ENCODE results near the gene SMARCE1. TPM values are rescaled to one million over a fixed set of nuclear protein-coding genes. Genes with fewer than 3 reads are reported as not detected.

SMARCE1 gene
- total RNA-seq, 4 donors from 2014 or later: 67.2 to 113 (median 95.1) TPM

- Histone ChIP-seq H3K4me1 (no peaks in the 10 kb centered on the region), H3K27ac (no peak overlapping the region), H3K4me3 (no peak overlapping the region), H3K27me3 (no peaks in the 10 kb centered on the region), H3K36me3 (no peaks in the 10 kb centered on the region), H3K9me3 (no peaks in the 10 kb centered on the region)
- no peak for DNase-seq (ENCODE audit: low spot score in 2 of 2)
- TF ChIP-seq POLR2A (IDR thresholded peaks at IDR 0.05): no peak
- TF ChIP-seq CTCF (IDR thresholded peaks at IDR 0.05): no peak
- no peak for TF ChIP-seq EP300 (IDR thresholded peaks at IDR 0.05)
- 71 to 72% methylated on average over 10 of the region's 10 CpGs for WGBS, 2 donors
Measured at GRCh38 chr17:40606548-40607353, 40.9 kb downstream of the SMARCE1 start.

- WGBS, 2 donors: 94 to 96% methylated on average over 6 of the region's 6 CpGs
- DNase-seq (ENCODE audit: low spot score in 2 of 2): no peak
- TF ChIP-seq EP300 (IDR thresholded peaks at IDR 0.05) (no peak), POLR2A (IDR thresholded peaks at IDR 0.05) (no peak), CTCF (IDR thresholded peaks at IDR 0.05) (no peak)
Measured at GRCh38 chr17:40605306-40605705, 42.3 kb downstream of the SMARCE1 start.

GRCh38 chr17:40604327-40605080, 43.1 kb downstream of the SMARCE1 start:
- H3K4me1 ChIP-seq: peaks cover 0 to 3% (median 1%) of the 10 kb centered on the region in 4 donors
- no peaks in the 10 kb centered on the region for H3K9me3 ChIP-seq
- H3K27me3 ChIP-seq: no peaks in the 10 kb centered on the region
- no peak for DNase-seq (ENCODE audit: low spot score in 2 of 2)
- H3K36me3 ChIP-seq: no peaks in the 10 kb centered on the region
- no peak for TF ChIP-seq POLR2A (IDR thresholded peaks at IDR 0.05)
- no peak for TF ChIP-seq EP300 (IDR thresholded peaks at IDR 0.05)
- TF ChIP-seq CTCF (IDR thresholded peaks at IDR 0.05): no peak
- no peak overlapping the region for H3K27ac ChIP-seq
- WGBS, 2 donors: 73 to 88% methylated on average over 8 of the region's 8 CpGs
- H3K4me3 ChIP-seq: no peak overlapping the region

More at GRCh38 chr17:40605306-40605705, 42.3 kb downstream of the SMARCE1 start:
- Histone ChIP-seq H3K9me3 (no peaks in the 10 kb centered on the region), H3K27me3 (no peaks in the 10 kb centered on the region), H3K4me3 (no peak overlapping the region), H3K36me3 (no peaks in the 10 kb centered on the region), H3K4me1 (no peaks in the 10 kb centered on the region), H3K27ac (no peak overlapping the region)

- DNase-seq (ENCODE audit: low spot score in 2 of 2): no peak
- Histone ChIP-seq H3K27ac (peak overlapping the region in 1 of 4 donors; percentile 56), H3K36me3 (no peaks in the 10 kb centered on the region), H3K4me3 (no peak overlapping the region), H3K27me3 (no peaks in the 10 kb centered on the region), H3K9me3 (no peaks in the 10 kb centered on the region), H3K4me1 (peaks cover 0 to 21% (median 8%) of the 10 kb centered on the region in 4 donors)
- TF ChIP-seq POLR2A (IDR thresholded peaks at IDR 0.05) (no peak), EP300 (IDR thresholded peaks at IDR 0.05) (no peak), CTCF (IDR thresholded peaks at IDR 0.05) (no peak)
- WGBS, 2 donors: 81 to 89% methylated on average over 22 of the region's 22 CpGs
Measured at GRCh38 chr17:40602445-40603443, 44.9 kb downstream of the SMARCE1 start.
